Activated naive CD8-positive, alpha-beta T cell treated with anti-CD3 and anti-CD28 coated beads, Interleukin-2, amount 10 ng/mL, durations not matched to agents 7 days and 5 days (primary cell): ENCODE measurements around the gene CRHR2. TPM values are rescaled to one million over a fixed set of nuclear protein-coding genes. Genes with fewer than 3 reads are reported as not detected.
A peak's percentile ranks its signal among the peaks of the same experiment; 100 is the strongest.

ENCODE experiments used
- ATAC-seq: fragments of 150-1000 bp; cut with Tn5 transposase; one replicate; pipeline ENCODE4 v1.10.0; 2021; ENCODE audit warnings: low read depth, moderate library complexity
- POLR2A ChIA-PET: fragments of 350-600 bp; sonication (Branson Sonifier 250); formaldehyde crosslinking; loops from one replicate; lab custom pipeline; 2021; ENCODE audit warnings: antibody characterized with exemption; lab: Charles Lee
- DNase-seq: peaks from one replicate; pipeline ENCODE4 v3.0.0; 2021
- H3K27ac Mint-ChIP-seq: one replicate; pipeline ENCODE4 v1.8.0; 2022; ENCODE audit warnings: mild to moderate bottlenecking, mixed read lengths
- H3K27me3 Mint-ChIP-seq: one replicate; pipeline ENCODE4 v1.8.0; 2022; ENCODE audit warnings: mild to moderate bottlenecking, moderate library complexity, mixed read lengths
- H3K36me3 Mint-ChIP-seq: one replicate; pipeline ENCODE4 v1.8.0; 2021; ENCODE audit warnings: mild to moderate bottlenecking, mixed read lengths
- H3K4me1 Mint-ChIP-seq: one replicate; pipeline ENCODE4 v1.8.0; 2021; ENCODE audit warnings: mixed read lengths
- H3K4me3 Mint-ChIP-seq: one replicate; pipeline ENCODE4 v1.8.0; 2022; ENCODE audit warnings: mild to moderate bottlenecking, moderate library complexity, mixed read lengths
- H3K9me3 Mint-ChIP-seq: one replicate; pipeline ENCODE4 v1.8.0; 2021; ENCODE audit warnings: mixed read lengths
- total RNA-seq, 2 experiments: library from RNA; stranded (reverse); gene quantifications; one replicate each; pipeline ENCODE4 v1.2.3, GENCODE V29; 2021

CRHR2 gene
- total RNA-seq, 2 experiments from 2014 or later = not detected

DNA sequence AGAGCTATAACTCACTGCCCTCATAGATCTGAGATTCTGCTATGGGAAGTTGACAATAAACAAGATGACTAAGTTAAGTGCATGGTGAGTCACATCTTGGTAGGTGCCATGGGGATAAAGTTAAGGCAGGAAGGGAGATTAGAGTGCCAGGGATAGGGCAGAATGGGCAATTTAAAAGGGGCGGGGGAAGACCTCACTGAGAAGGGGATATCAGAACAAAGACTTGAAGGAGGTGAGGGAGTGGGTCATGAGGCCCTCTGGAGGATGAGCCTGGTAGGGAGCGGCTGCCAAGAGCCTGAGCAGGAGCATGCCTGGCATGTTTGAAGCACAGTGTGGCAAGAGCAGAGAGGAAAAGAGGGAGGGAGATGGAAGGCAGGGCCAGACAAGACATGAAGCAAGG is 34.9 kb upstream of the CRHR2 start:
- POLR2A ChIA-PET = interaction anchor here (1.3 kb wide), 1 partner anchor 21 kb away, joined by 3 read pairs; no protein-coding TSS in a partner anchor
- peaks cover 36% of the 10 kb centered on the region for H3K36me3 Mint-ChIP-seq
- H3K4me3 Mint-ChIP-seq = no peak overlapping the region

DNA sequence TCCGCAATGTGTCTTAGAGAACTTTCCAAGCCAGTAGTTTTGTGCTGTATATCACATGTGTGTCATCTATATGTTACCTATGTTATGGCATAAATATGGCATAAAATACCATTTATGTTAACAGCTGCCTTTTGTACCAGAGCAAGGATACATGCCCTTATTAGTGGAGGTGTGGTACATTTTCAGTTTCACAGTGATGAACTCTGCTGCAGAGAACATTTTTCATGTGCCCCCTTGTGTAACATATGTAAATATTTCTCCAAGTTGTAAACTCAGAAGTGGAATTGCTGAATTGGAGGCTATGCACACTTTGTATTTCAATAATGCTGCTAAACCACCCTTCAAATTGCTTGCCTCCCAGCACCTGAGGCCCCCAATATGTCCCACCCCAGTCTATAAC is 31.9 kb upstream of the CRHR2 start:
- peaks cover 22% of the 10 kb centered on the region for H3K36me3 Mint-ChIP-seq
- no peak overlapping the region for H3K27ac Mint-ChIP-seq
- H3K4me1 Mint-ChIP-seq = no peaks in the 10 kb centered on the region
- H3K27me3 Mint-ChIP-seq = no peaks in the 10 kb centered on the region
- H3K9me3 Mint-ChIP-seq = peaks cover 15% of the 10 kb centered on the region
- ATAC-seq (no peak), DNase-seq (no peak)
- POLR2A ChIA-PET = no interaction called here
- no peak overlapping the region for H3K4me3 Mint-ChIP-seq

More for the DNA sequence above, 34.9 kb upstream of the CRHR2 start:
- Mint-ChIP-seq H3K27me3 (no peaks in the 10 kb centered on the region), H3K27ac (no peak overlapping the region), H3K4me1 (no peaks in the 10 kb centered on the region), H3K9me3 (peaks cover 19% of the 10 kb centered on the region)
- no peak for ATAC-seq
- no peak for DNase-seq

DNA sequence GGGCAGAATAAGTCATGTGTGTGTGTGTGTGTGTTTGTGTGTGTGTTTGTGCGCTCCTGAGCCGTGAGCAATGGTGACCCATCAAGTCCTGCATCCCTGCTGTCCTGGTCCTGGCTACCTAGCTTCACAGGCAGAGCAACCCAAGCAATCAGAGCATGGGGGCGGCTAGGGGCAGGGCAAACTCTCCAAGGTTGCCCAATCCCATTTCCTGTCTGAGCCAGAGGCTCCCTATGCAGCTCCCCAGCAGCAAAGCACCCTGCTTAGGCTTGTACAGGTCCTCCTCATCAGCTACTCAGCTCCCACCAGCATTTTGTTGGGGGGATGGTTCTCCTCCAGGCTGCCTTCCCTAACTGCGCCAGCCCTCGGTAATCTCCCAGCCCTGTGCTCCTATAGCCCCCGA is 31.1 kb upstream of the CRHR2 start:
- Mint-ChIP-seq H3K27ac (no peak overlapping the region), H3K9me3 (peaks cover 13% of the 10 kb centered on the region), H3K36me3 (peaks cover 17% of the 10 kb centered on the region), H3K4me3 (no peak overlapping the region), H3K27me3 (no peaks in the 10 kb centered on the region), H3K4me1 (no peaks in the 10 kb centered on the region)
- no peak for DNase-seq
- no peak for ATAC-seq
- POLR2A ChIA-PET = no interaction called here

DNA sequence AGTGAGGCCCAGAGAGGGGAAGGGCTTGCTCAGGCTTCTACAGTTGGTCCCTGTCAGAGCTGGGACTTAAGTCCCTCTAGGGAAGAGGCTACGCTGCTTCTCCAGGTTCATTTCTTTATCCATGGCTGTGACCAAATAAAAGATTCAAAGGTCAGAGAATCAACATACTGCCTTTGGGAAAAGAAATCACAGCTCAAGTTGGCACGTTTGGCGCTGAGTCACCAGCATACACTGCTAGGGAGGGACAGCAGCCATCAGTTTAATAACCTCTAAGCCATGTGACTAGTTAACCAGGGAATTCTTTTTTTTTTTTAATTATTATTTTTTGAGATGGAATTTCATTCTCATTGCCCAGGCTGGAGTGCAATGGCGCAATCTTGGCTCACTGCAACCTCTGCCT is 28.4 kb upstream of the CRHR2 start:
- Mint-ChIP-seq H3K4me3 (no peak overlapping the region), H3K9me3 (no peaks in the 10 kb centered on the region), H3K4me1 (no peaks in the 10 kb centered on the region), H3K27ac (no peak overlapping the region), H3K27me3 (no peaks in the 10 kb centered on the region), H3K36me3 (peaks cover 2% of the 10 kb centered on the region)
- POLR2A ChIA-PET = no interaction called here
- DNase-seq = no peak
- no peak for ATAC-seq

DNA sequence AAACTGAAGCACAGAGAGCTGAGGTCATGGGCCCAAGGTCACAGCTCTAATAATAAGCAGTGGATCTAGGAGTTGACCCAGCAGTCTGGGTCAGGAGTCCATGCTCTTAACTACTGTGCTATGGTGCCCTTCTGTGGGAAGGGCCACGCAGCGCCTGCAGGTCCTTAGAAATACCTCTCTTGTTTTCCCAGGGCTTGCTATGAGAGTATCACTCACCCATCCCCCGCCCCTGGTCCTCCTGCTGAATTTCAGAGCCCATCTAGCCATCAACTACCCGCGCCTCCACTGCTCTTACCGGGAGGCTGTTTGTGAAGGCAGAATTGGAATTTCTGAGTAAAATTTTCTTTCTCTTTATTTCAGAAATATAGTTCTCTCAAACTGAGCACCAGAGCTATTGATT is 27.3 kb upstream of the CRHR2 start:
- Mint-ChIP-seq H3K4me1 (no peaks in the 10 kb centered on the region), H3K36me3 (no peaks in the 10 kb centered on the region), H3K9me3 (no peaks in the 10 kb centered on the region), H3K27me3 (no peaks in the 10 kb centered on the region), H3K27ac (no peak overlapping the region), H3K4me3 (no peak overlapping the region)
- ATAC-seq = no peak
- POLR2A ChIA-PET = no interaction called here
- DNase-seq = no peak

- Mint-ChIP-seq H3K4me3 (no peak overlapping the region), H3K27me3 (no peaks in the 10 kb centered on the region), H3K27ac (no peak overlapping the region), H3K4me1 (no peaks in the 10 kb centered on the region), H3K9me3 (no peaks in the 10 kb centered on the region), H3K36me3 (no peaks in the 10 kb centered on the region)
- ATAC-seq (no peak), DNase-seq (no peak)
- POLR2A ChIA-PET = interaction anchor here (0.9 kb wide), 1 partner anchor 41 kb away, joined by 4 read pairs; no protein-coding TSS in a partner anchor
Measured at GRCh38 chr7:30708983-30709382, 26.7 kb upstream of the CRHR2 start.

DNA sequence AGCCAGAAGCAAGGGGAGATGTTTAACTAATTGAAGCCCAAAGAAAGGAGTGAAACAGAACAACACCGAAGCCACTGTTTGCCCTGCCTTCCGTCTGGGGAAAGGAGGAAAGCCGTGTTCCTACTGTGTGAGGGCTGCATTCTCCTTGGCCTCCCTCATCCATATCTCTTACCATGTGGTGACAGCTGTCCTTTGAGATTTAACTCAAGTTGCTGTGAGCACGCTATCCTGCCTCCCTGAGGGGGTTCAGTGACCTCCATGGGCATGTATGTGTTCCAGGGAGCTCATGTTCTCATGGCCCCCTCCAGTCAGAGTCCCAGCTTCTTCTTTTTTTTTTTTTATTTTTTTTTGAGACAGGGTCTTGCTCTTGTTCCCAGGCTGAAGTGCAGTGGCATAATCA is 26.2 kb upstream of the CRHR2 start:
- ATAC-seq = no peak
- POLR2A ChIA-PET = interaction anchor here (0.9 kb wide), 1 partner anchor 42 kb away, joined by 4 read pairs; no protein-coding TSS in a partner anchor
- Mint-ChIP-seq H3K36me3 (no peaks in the 10 kb centered on the region), H3K27ac (no peak overlapping the region), H3K4me1 (no peaks in the 10 kb centered on the region), H3K27me3 (no peaks in the 10 kb centered on the region), H3K4me3 (no peak overlapping the region), H3K9me3 (no peaks in the 10 kb centered on the region)
- no peak for DNase-seq

DNA sequence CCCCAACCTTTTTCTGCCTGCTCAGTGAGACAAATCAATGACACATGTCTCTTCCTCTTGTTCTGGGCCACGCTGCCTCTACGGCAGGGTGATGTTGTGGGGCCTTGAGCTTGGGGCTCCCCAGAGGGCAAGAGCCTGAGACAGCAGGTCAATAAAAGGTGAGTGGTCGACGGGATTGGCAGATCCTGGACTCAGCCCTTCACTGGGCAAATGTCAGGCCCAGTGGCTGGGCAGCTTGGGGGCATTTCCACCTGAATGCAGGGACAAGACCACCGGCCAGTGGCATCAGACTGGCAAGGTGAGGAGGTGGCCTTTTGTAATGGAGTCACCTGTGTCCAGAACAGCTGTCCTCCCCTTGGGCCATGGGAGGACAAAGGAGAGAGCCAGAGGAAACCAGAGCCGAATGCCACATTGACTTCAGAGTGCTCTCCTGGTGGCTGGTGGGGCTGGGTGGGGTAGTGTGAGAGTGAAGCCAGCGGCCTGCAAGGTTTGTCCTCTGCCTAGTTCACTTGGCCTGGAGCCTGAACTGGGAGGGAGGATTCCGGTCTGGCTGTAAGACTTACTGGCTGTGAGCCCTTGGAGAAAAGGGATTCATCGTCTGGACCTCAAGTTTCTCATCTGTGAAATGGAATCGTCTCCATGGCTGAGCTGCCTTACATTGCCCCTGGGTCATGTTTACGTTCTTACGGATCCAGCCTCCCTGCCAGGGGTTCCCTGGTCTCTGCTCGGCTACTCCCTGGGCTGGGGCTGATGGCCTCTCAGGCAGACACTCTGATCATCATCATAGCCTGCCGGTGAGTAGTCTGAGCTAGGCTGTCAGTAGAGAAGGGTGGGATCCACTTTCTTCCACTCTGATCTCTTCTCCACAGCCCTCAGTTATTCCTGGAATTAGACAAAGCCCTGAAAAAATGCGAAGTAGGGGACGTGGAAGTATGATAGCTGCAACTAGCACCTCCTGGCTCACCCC is 25.4 kb upstream of the CRHR2 start:
- Mint-ChIP-seq H3K36me3 (no peaks in the 10 kb centered on the region), H3K9me3 (no peaks in the 10 kb centered on the region), H3K4me3 (no peak overlapping the region), H3K4me1 (peaks cover 2% of the 10 kb centered on the region), H3K27ac (no peak overlapping the region), H3K27me3 (no peaks in the 10 kb centered on the region)
- no peak for DNase-seq
- POLR2A ChIA-PET = interaction anchor here (0.9 kb wide), 1 partner anchor 43 kb away, joined by 4 read pairs; no protein-coding TSS in a partner anchor
- no peak for ATAC-seq

GRCh38 chr7:30706908-30707307 is 24.7 kb upstream of the CRHR2 start:
- POLR2A ChIA-PET = no interaction called here
- H3K9me3 Mint-ChIP-seq = no peaks in the 10 kb centered on the region
- no peak for ATAC-seq
- H3K36me3 Mint-ChIP-seq = no peaks in the 10 kb centered on the region
- H3K27me3 Mint-ChIP-seq = no peaks in the 10 kb centered on the region
- no peak for DNase-seq
- H3K4me1 Mint-ChIP-seq = peaks cover 2% of the 10 kb centered on the region
- H3K27ac Mint-ChIP-seq = no peak overlapping the region
- H3K4me3 Mint-ChIP-seq = no peak overlapping the region

GRCh38 chr7:30706316-30706715 is 24.1 kb upstream of the CRHR2 start:
- POLR2A ChIA-PET = no interaction called here
- ATAC-seq = no peak
- Mint-ChIP-seq H3K4me1 (peaks cover 2% of the 10 kb centered on the region), H3K27ac (no peak overlapping the region), H3K36me3 (no peaks in the 10 kb centered on the region), H3K27me3 (peaks cover 4% of the 10 kb centered on the region), H3K4me3 (no peak overlapping the region), H3K9me3 (no peaks in the 10 kb centered on the region)
- DNase-seq = no peak

DNA sequence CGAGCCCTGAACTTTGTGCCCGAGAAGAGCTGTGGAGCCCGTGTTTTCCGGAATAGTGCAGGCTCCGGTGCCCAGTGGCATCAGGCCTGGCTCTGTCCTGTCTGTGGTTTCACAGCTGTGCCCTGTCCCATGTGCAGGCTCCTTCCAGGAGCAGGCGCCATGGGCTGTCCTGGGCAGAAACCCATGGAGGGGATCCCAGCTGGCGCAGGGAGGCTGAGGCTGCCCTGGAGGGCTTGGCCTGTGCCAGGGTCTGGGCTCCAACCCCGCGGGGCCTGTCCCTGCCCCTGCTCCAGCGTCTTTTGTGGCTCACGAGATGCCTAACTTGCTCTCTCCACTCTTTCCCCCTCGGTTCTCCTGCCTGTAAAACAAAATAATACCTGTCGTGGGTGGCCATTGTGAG is 23.3 kb upstream of the CRHR2 start:
- Mint-ChIP-seq H3K9me3 (no peaks in the 10 kb centered on the region), H3K36me3 (no peaks in the 10 kb centered on the region), H3K27ac (no peak overlapping the region), H3K4me3 (no peak overlapping the region), H3K27me3 (peaks cover 4% of the 10 kb centered on the region), H3K4me1 (peaks cover 2% of the 10 kb centered on the region)
- no peak for DNase-seq
- ATAC-seq = no peak
- POLR2A ChIA-PET = no interaction called here

- Mint-ChIP-seq H3K36me3 (no peaks in the 10 kb centered on the region), H3K27me3 (peaks cover 4% of the 10 kb centered on the region), H3K9me3 (no peaks in the 10 kb centered on the region), H3K4me1 (peaks cover 2% of the 10 kb centered on the region), H3K4me3 (no peak overlapping the region), H3K27ac (no peak overlapping the region)
- no peak for ATAC-seq
- POLR2A ChIA-PET = no interaction called here
- DNase-seq = no peak
Measured at GRCh38 chr7:30705008-30705407, 22.8 kb upstream of the CRHR2 start.

- Mint-ChIP-seq H3K4me3 (no peak overlapping the region), H3K27ac (no peak overlapping the region), H3K9me3 (no peaks in the 10 kb centered on the region), H3K27me3 (peaks cover 4% of the 10 kb centered on the region), H3K4me1 (peaks cover 2% of the 10 kb centered on the region), H3K36me3 (no peaks in the 10 kb centered on the region)
- ATAC-seq = no peak
- DNase-seq = no peak
- POLR2A ChIA-PET = interaction anchor here (2.2 kb wide), 1 partner anchor 35 kb away, joined by 7 read pairs; no protein-coding TSS in a partner anchor
Measured at GRCh38 chr7:30703756-30704155, 21.5 kb upstream of the CRHR2 start.

DNA sequence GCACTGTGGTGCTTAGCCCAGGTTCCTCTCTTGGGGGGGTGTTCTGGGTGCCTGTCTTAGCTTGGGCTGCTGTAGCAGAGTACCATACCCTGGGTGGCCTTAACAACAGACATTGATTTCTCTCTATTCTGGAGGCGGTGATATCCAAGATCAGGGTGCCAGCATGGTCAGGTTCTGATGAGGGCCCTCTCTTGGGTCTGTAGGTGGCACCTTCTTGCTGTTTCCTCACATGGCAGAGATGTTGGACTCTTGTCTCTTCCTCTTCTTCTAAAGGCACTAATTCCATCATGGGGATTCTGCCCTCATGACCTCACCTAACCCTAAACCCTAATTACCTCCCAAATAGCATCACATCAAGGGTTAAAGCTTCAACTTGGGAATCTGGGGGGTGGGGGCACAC is 19.9 kb upstream of the CRHR2 start:
- H3K27ac Mint-ChIP-seq = no peak overlapping the region
- no peaks in the 10 kb centered on the region for H3K9me3 Mint-ChIP-seq
- DNase-seq (no peak), ATAC-seq (peak; percentile 82)
- H3K36me3 Mint-ChIP-seq = no peaks in the 10 kb centered on the region
- no peak overlapping the region for H3K4me3 Mint-ChIP-seq
- H3K27me3 Mint-ChIP-seq = peaks cover 7% of the 10 kb centered on the region
- H3K4me1 Mint-ChIP-seq = peaks cover 5% of the 10 kb centered on the region
- POLR2A ChIA-PET = interaction anchor here (2.2 kb wide), 1 partner anchor 36 kb away, joined by 7 read pairs; no protein-coding TSS in a partner anchor
